Measurements from ENCODE around the gene ALK. TPM values are rescaled to one million over a fixed set of nuclear protein-coding genes. Genes with fewer than 3 reads are reported as not detected.

The ALK gene
- polyA plus RNA-seq, 1 of the 3 experiments (the other 2 are of a cell fraction): 0.30 TPM

GRCh38 chr2:29272311-29272710, 649.1 kb downstream of the ALK start:
- WGBS (ENCODE audit: low lambda C conversion rate): 67% methylated on average over 5 of the region's 5 CpGs
- POLR2A ChIA-PET: interaction anchor here (4.3 kb wide), 1 partner anchor 10 kb away, joined by 28 read pairs; no protein-coding TSS in a partner anchor

More at GRCh38 chr2:29272311-29272710, 649.1 kb downstream of the ALK start:
- no peak for DNase-seq
- Histone ChIP-seq H2AFZ (ENCODE audit: low read depth) (no peak overlapping the region), H3K79me2 (ENCODE audit: insufficient read depth) (no peaks in the 10 kb centered on the region), H3K27ac (ENCODE audit: low read depth in 2 of 2, low read length in 1 of 2) (peak overlapping the region in 1 of 2 experiments; percentile 100; a peak in 2 of 4 replicates), H3K9ac (no peak overlapping the region), H4K20me1 (ENCODE audit: insufficient read depth) (no peaks in the 10 kb centered on the region), H3K9me3 (no peaks in the 10 kb centered on the region), H3K4me2 (no peak overlapping the region), H3K9me2 (no peaks in the 10 kb centered on the region), H3F3A (replicated peaks; ENCODE audit: insufficient read depth) (no peaks in the 10 kb centered on the region), H3K4me3 (ENCODE audit: low read depth in 2 of 2, low read length in 1 of 2) (no peak overlapping the region), H3K27me3 (ENCODE audit: insufficient read depth) (peaks cover 17% of the 10 kb centered on the region; the same call in 1 of the 2 replicates), H3K4me1 (ENCODE audit: control insufficient read depth in 1 of 2, insufficient read depth in 2 of 2, low read depth in 1 of 2, low read length in 1 of 2) (peaks cover 4 to 94% of the 10 kb centered on the region in 2 experiments; a peak in 3 of 4 replicates), H3K36me3 (replicated peaks in 1 of 2; ENCODE audit: control insufficient read depth in 1 of 2, insufficient read depth in 2 of 2, low read length in 1 of 2) (no peaks in the 10 kb centered on the region)
- no peak for TF ChIP-seq TAF1 (IDR thresholded peaks at IDR 0.05; ENCODE audit: borderline replicate concordance, low read depth, low read length)
- TF ChIP-seq FOSL2 (IDR thresholded peaks at IDR 0.05; ENCODE audit: borderline replicate concordance, low read depth): no peak
- no peak for TF ChIP-seq RFX5 (IDR thresholded peaks at IDR 0.05; ENCODE audit: low read length)
- TF ChIP-seq RAD21 (IDR thresholded peaks at IDR 0.05; ENCODE audit: low read length): no peak
- TF ChIP-seq YY1 (IDR thresholded peaks at IDR 0.05; ENCODE audit: low read depth): no peak
- no peak for TF ChIP-seq IRF3 (IDR thresholded peaks at IDR 0.05; ENCODE audit: low read depth, low read length)
- no peak for TF ChIP-seq ZBTB33 (IDR thresholded peaks at IDR 0.05; ENCODE audit: borderline replicate concordance, low read depth)
- no peak for TF ChIP-seq CHD2 (IDR thresholded peaks at IDR 0.05; ENCODE audit: low read length, partially characterized antibody)
- TF ChIP-seq SMC3 (IDR thresholded peaks at IDR 0.05; ENCODE audit: low read depth, low read length): no peak
- no peak for TF ChIP-seq GABPA (IDR thresholded peaks at IDR 0.05; ENCODE audit: low read depth)
- no peak for TF ChIP-seq RXRA (IDR thresholded peaks at IDR 0.05; ENCODE audit: borderline replicate concordance, low read depth)
- TF ChIP-seq TCF12 (IDR thresholded peaks at IDR 0.05): no peak
- TF ChIP-seq REST (IDR thresholded peaks at IDR 0.05; ENCODE audit: low read depth, low read length): no peak
- TF ChIP-seq GATA2 (CRISPR knock-in tag; IDR thresholded peaks at IDR 0.05): no peak
- no peak for TF ChIP-seq JUND (IDR thresholded peaks at IDR 0.05)
- TF ChIP-seq CTCF (IDR thresholded peaks at IDR 0.05): no peak
- TF ChIP-seq SIN3A (IDR thresholded peaks at IDR 0.05; ENCODE audit: borderline replicate concordance, low read depth, low read length): no peak
- CTCF ChIA-PET: interaction anchor here (0.6 to 3.9 kb wide), 5 partner anchors 9 to 651 kb away, joined by 3 to 28 read pairs (median 5); no protein-coding TSS in a partner anchor
